HepG2 (cell line): ENCODE results near the gene SERTAD2. TPM values are rescaled to one million over a fixed set of nuclear protein-coding genes. Genes with fewer than 3 reads are reported as not detected.

Source experiments
- ATF7 ChIP-seq, 2 experiments: fragments of 450-650 bp in 1 of 2; sonication (generic) in 1 of 2; formaldehyde crosslinking in 1 of 2; IDR thresholded peaks; 2 replicates each; pipeline versions ENCODE4 v1.4.0 to v1.6.1; 2016 to 2020; ENCODE audit warnings: antibody characterized with exemption in 1 of 2, mild to moderate bottlenecking in 1 of 2, missing genetic modification reagents in 1 of 2
- CC2D1A ChIP-seq: sonication (generic); formaldehyde crosslinking; IDR thresholded peaks from 2 replicates; pipeline ENCODE4 v1.8.1; 2023; ENCODE audit warnings: mild to moderate bottlenecking, missing genetic modification reagents
- KLF12 ChIP-seq: sonication (generic); formaldehyde crosslinking; IDR thresholded peaks from 2 replicates; pipeline ENCODE4 v1.4.0; 2020; ENCODE audit warnings: missing genetic modification reagents, borderline replicate concordance
- NR3C1 ChIP-seq: sonication (generic); formaldehyde crosslinking; IDR thresholded peaks from 2 replicates; pipeline ENCODE4 v1.4.0; 2020; ENCODE audit warnings: missing genetic modification reagents
- SYNCRIP ChIP-seq: fragments of 200-400 bp; formaldehyde crosslinking; IDR thresholded peaks from 2 replicates; pipeline ENCODE4 v1.6.1; 2018; ENCODE audit warnings: mild to moderate bottlenecking, low read depth, low read length; ENCODE audit not compliant: insufficient read depth
- ZBTB38 ChIP-seq: sonication (generic); formaldehyde crosslinking; IDR thresholded peaks from 2 replicates; pipeline ENCODE4 v1.5.1; 2020; ENCODE audit warnings: mild to moderate bottlenecking, missing genetic modification reagents
- ZNF329 ChIP-seq: sonication (generic); formaldehyde crosslinking; IDR thresholded peaks from 2 replicates; pipeline ENCODE4 v1.9.0; 2021; ENCODE audit warnings: low read depth, mild to moderate bottlenecking, missing genetic modification reagents
- ZNF343 ChIP-seq: sonication (generic); formaldehyde crosslinking; IDR thresholded peaks from 2 replicates; pipeline ENCODE4 v1.4.0; 2020; ENCODE audit warnings: mild to moderate bottlenecking, missing genetic modification reagents
- ZNF460 ChIP-seq: sonication (generic); formaldehyde crosslinking; IDR thresholded peaks from 2 replicates; pipeline ENCODE4 v1.5.1; 2020; ENCODE audit warnings: missing genetic modification reagents, mild to moderate bottlenecking, borderline replicate concordance
- ZNF562 ChIP-seq: sonication (generic); formaldehyde crosslinking; IDR thresholded peaks from 2 replicates; pipeline ENCODE4 v1.8.0; 2022; ENCODE audit warnings: missing genetic modification reagents, borderline replicate concordance
- ZNF790 ChIP-seq: sonication (generic); formaldehyde crosslinking; IDR thresholded peaks from 2 replicates; pipeline ENCODE4 v1.8.0; 2022; ENCODE audit warnings: missing genetic modification reagents, mild to moderate bottlenecking, borderline replicate concordance
- ZNF850 ChIP-seq: sonication (generic); formaldehyde crosslinking; conservative IDR thresholded peaks from 2 replicates; pipeline ENCODE4 v1.9.0; 2021; ENCODE audit warnings: mild to moderate bottlenecking, missing genetic modification reagents
- polyA plus RNA-seq, 8 experiments: library from polyadenylated mRNA; depleted of rRNA in 3 of 8; stranded (reverse) in 7 of 8; unstranded in 1 of 8; fragments of >200 nt; fragmentation: Illumina TruSeq in 4 of 8; extraction: Trizol in 4 of 8; gene quantifications; 2 replicates each; pipeline versions ENCODE4 v1.2.1 to v1.2.3, GENCODE V29; 2011 to 2016; ENCODE audit warnings: low read depth in 4 of 8, missing spikeins in 1 of 8, mixed read lengths in 1 of 8; ENCODE audit not compliant: insufficient read depth in 1 of 8
- total RNA-seq, 5 experiments: library from RNA; depleted of rRNA; stranded (reverse); fragments of >200 nt; fragmentation: Illumina TruSeq; extraction: Trizol; gene quantifications; 2 replicates each; pipeline ENCODE4 v1.2.3, GENCODE V29; 2016; ENCODE audit warnings: low read depth in 1 of 5
- TF ChIP-seq, protein P1 (sequence below): sonication (generic); formaldehyde crosslinking; IDR thresholded peaks from 2 replicates; pipeline ENCODE4 v1.5.0; 2020; ENCODE audit warnings: mild to moderate bottlenecking, missing genetic modification reagents
- TF ChIP-seq, protein P2 (sequence below): sonication (generic); formaldehyde crosslinking; IDR thresholded peaks from 2 replicates; pipeline ENCODE4 v1.5.0; 2020; ENCODE audit warnings: mild to moderate bottlenecking, missing genetic modification reagents, borderline replicate concordance
- TF ChIP-seq, protein P3 (sequence below): sonication (generic); formaldehyde crosslinking; IDR thresholded peaks from 2 replicates; pipeline ENCODE4 v1.8.0; 2023; ENCODE audit warnings: mild to moderate bottlenecking, missing genetic modification reagents
- TF ChIP-seq, protein P4 (sequence below): sonication (generic); formaldehyde crosslinking; IDR thresholded peaks from 2 replicates; pipeline ENCODE4 v1.4.0; 2020; ENCODE audit warnings: mild to moderate bottlenecking, missing genetic modification reagents

SERTAD2 gene
- total and polyA plus RNA-seq, 2 of the 13 experiments (the other 11 are each of a cell fraction or from before 2014, with no cell fraction given): 6.7 to 22.6 TPM

DNA sequence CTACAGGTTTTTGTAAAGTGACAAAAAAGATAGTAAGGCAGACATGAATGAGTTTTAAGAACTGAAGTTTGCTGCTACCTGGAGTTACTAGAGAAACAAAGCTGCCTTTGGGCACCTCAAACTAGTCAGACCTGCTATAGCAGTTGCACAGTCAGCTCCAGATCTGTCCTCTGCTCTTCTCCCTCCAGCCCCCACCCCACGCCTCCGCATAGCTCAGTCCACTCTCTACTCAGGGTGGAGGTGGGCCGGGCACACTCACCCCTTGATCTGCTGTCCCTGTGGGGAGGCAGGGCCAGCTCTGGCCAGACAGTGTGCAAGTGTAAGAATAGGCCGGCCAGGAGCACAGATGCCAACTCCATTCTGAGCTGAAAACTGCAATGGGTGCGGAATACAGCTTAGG is 4.1 kb downstream of the SERTAD2 start (continued):
- TF ChIP-seq KLF12 (CRISPR knock-in tag) (no peak), ZNF562 (CRISPR knock-in tag) (no peak), CC2D1A (CRISPR knock-in tag) (no peak), ZNF343 (CRISPR knock-in tag) (no peak), ZNF850 (CRISPR knock-in tag) (no peak), SYNCRIP (no peak), ATF7 (IDR thresholded peaks at IDR 0.05) (no peak), ATF7 (CRISPR knock-in tag; IDR thresholded peaks at IDR 0.05) (no peak), ZBTB38 (CRISPR knock-in tag) (0 out of 2 replicates have a peak, but pooled peaks have one; percentile 55), ZNF460 (CRISPR knock-in tag) (no peak), ZNF790 (CRISPR knock-in tag) (no peak), ZNF329 (CRISPR knock-in tag) (no peak), NR3C1 (no peak)
- TF ChIP-seq, protein P1, sequence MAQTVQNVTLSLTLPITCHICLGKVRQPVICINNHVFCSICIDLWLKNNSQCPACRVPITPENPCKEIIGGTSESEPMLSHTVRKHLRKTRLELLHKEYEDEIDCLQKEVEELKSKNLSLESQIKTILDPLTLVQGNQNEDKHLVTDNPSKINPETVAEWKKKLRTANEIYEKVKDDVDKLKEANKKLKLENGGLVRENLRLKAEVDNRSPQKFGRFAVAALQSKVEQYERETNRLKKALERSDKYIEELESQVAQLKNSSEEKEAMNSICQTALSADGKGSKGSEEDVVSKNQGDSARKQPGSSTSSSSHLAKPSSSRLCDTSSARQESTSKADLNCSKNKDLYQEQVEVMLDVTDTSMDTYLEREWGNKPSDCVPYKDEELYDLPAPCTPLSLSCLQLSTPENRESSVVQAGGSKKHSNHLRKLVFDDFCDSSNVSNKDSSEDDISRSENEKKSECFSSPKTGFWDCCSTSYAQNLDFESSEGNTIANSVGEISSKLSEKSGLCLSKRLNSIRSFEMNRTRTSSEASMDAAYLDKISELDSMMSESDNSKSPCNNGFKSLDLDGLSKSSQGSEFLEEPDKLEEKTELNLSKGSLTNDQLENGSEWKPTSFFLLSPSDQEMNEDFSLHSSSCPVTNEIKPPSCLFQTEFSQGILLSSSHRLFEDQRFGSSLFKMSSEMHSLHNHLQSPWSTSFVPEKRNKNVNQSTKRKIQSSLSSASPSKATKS (CRISPR knock-in tag): no peak
- TF ChIP-seq, protein P2, sequence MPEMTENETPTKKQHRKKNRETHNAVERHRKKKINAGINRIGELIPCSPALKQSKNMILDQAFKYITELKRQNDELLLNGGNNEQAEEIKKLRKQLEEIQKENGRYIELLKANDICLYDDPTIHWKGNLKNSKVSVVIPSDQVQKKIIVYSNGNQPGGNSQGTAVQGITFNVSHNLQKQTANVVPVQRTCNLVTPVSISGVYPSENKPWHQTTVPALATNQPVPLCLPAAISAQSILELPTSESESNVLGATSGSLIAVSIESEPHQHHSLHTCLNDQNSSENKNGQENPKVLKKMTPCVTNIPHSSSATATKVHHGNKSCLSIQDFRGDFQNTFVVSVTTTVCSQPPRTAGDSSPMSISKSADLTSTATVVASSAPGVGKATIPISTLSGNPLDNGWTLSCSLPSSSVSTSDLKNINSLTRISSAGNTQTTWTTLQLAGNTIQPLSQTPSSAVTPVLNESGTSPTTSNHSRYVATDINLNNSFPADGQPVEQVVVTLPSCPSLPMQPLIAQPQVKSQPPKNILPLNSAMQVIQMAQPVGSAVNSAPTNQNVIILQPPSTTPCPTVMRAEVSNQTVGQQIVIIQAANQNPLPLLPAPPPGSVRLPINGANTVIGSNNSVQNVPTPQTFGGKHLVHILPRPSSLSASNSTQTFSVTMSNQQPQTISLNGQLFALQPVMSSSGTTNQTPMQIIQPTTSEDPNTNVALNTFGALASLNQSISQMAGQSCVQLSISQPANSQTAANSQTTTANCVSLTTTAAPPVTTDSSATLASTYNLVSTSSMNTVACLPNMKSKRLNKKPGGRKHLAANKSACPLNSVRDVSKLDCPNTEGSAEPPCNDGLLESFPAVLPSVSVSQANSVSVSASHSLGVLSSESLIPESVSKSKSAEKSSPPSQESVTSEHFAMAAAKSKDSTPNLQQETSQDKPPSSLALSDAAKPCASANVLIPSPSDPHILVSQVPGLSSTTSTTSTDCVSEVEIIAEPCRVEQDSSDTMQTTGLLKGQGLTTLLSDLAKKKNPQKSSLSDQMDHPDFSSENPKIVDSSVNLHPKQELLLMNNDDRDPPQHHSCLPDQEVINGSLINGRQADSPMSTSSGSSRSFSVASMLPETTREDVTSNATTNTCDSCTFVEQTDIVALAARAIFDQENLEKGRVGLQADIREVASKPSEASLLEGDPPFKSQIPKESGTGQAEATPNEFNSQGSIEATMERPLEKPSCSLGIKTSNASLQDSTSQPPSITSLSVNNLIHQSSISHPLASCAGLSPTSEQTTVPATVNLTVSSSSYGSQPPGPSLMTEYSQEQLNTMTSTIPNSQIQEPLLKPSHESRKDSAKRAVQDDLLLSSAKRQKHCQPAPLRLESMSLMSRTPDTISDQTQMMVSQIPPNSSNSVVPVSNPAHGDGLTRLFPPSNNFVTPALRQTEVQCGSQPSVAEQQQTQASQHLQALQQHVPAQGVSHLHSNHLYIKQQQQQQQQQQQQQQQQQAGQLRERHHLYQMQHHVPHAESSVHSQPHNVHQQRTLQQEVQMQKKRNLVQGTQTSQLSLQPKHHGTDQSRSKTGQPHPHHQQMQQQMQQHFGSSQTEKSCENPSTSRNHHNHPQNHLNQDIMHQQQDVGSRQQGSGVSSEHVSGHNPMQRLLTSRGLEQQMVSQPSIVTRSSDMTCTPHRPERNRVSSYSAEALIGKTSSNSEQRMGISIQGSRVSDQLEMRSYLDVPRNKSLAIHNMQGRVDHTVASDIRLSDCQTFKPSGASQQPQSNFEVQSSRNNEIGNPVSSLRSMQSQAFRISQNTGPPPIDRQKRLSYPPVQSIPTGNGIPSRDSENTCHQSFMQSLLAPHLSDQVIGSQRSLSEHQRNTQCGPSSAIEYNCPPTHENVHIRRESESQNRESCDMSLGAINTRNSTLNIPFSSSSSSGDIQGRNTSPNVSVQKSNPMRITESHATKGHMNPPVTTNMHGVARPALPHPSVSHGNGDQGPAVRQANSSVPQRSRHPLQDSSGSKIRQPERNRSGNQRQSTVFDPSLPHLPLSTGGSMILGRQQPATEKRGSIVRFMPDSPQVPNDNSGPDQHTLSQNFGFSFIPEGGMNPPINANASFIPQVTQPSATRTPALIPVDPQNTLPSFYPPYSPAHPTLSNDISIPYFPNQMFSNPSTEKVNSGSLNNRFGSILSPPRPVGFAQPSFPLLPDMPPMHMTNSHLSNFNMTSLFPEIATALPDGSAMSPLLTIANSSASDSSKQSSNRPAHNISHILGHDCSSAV (CRISPR knock-in tag): no peak
- TF ChIP-seq, protein P3, sequence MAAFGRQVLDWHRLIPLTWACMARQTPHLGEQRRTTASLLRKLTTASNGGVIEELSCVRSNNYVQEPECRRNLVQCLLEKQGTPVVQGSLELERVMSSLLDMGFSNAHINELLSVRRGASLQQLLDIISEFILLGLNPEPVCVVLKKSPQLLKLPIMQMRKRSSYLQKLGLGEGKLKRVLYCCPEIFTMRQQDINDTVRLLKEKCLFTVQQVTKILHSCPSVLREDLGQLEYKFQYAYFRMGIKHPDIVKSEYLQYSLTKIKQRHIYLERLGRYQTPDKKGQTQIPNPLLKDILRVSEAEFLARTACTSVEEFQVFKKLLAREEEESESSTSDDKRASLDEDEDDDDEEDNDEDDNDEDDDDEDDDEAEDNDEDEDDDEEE (CRISPR knock-in tag): no peak
- TF ChIP-seq, protein P4, sequence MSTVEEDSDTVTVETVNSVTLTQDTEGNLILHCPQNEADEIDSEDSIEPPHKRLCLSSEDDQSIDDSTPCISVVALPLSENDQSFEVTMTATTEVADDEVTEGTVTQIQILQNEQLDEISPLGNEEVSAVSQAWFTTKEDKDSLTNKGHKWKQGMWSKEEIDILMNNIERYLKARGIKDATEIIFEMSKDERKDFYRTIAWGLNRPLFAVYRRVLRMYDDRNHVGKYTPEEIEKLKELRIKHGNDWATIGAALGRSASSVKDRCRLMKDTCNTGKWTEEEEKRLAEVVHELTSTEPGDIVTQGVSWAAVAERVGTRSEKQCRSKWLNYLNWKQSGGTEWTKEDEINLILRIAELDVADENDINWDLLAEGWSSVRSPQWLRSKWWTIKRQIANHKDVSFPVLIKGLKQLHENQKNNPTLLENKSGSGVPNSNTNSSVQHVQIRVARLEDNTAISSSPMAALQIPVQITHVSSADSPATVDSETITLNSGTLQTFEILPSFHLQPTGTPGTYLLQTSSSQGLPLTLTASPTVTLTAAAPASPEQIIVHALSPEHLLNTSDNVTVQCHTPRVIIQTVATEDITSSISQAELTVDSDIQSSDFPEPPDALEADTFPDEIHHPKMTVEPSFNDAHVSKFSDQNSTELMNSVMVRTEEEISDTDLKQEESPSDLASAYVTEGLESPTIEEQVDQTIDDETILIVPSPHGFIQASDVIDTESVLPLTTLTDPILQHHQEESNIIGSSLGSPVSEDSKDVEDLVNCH (CRISPR knock-in tag): no peak
